Measurements from ENCODE around the gene TMPRSS6. TPM values are rescaled to one million over a fixed set of nuclear protein-coding genes. Genes with fewer than 3 reads are reported as not detected.

TMPRSS6 gene
- total RNA-seq, 1 donor from 2014 or later = not detected

DNA sequence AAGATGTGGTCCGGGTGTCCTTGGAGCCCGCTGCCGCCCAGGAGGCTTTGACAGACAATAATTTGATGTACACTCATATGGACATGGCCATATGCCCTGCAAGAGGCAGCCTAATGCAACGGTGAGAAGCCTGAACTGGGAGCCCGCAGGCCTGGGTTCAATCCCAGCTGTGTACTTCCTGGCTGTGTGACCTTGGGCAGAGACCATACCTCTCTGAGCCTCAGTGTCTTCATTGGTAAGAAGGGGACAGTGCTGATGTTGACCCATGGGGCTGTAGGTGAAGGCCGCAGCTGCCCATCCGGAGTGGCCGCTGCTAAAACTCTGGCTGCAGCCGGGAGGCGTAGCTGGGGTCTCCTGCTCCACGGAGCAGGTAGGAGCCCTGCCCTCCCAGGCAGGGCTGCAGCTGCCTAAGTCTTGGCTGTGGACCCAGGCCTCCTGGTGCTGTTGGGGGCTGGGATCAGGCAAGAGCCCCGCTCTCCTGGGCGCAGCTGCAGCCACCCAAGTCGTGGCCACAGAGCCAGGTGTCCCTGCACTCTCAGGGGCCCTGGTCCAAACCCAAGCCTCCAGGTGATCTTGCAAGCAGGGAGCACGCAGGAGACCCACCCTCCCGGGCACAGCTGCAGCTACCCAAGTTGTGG, 31.3 kb upstream of the TMPRSS6 start:
- no peak for DNase-seq

DNA sequence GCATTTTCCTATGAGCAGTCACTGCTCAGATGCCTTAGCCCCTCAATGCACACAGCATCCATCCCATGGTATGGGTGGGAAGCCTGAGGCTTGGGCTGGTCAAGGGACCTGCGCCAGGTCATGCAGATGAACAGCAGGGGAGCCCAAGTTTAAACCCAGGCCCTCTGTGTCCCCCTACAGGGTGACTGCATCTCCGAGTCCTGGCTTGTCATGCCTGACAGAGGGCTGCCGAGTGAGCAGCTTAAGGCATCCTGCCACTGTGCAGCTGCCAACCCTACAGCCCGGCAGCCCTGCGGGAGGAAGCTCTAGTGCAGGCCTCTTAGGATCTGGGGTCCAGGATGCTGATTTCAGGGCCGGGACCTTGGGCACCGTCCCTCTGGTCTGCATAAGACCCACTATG, 30.2 kb upstream of the TMPRSS6 start:
- DNase-seq = no peak

DNA sequence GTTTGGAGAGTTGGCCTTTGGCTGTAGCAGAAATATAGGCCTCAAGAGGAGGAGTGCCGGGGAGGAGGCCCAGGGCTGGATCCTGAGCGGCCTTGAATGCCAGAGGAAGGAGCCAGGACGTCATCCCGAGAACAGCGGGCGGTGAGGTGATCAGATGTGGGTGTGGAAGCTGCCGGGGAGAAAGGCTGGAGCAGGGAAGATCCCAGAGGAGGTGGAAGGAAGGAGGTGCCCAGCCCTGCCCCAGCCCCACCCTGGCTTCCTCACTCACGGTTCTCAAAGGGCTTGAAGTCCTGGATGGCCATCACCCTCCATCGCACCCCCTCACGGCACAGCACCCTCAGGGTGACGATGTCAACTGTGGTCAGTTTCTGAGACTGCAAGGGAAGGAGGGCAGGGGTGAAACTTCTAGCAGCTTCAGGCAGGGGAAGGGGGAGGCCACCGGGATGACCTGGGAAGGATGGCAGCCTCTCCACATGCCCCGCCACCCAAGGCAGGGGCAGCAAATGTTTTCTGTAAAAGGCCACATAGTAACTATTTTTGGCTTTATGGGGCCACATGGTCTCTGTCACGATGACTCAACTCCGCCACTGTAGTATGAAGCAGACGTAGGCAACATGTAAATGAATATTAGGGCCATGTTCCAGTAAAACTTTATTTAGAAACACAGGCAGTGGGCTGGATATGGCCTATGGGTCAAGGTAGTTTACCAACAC, 29.5 kb upstream of the TMPRSS6 start:
- DNase-seq = no peak

DNA sequence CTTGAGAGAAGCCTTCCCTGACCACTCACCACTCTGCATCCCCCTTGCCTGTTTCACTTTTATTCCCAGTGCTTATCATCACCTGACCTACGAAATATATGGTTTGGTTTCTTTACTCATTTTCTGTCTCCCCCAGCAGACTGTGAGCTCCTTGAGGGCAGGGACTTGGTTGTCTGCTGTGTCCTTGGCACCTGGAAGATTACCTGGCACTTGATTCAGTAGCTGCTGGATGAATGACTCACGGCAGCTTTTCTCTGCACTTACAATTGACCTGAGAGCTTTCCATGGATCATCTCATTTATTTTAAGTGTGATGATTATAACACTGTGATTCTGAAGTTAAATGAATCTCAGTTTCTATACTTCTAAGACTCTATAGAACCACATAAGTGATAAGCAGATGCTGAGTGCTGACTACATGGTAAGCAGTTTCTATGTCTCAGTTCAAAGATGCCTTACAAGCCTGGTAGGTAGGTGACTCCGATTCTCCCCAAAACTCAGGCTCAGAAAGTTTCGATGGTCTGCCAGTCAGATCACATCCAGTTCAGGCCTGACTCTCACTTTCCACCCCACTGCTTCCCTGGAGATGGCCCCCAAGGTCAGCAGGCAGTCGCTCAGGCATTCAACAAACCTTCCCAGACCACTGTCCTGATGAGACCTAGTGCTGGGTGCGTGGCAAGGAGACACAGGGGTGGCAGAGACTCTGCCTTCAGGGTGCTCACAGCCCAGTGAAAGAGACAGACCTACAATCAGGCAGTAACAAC, 28.6 kb upstream of the TMPRSS6 start:
- no peak for DNase-seq

DNA sequence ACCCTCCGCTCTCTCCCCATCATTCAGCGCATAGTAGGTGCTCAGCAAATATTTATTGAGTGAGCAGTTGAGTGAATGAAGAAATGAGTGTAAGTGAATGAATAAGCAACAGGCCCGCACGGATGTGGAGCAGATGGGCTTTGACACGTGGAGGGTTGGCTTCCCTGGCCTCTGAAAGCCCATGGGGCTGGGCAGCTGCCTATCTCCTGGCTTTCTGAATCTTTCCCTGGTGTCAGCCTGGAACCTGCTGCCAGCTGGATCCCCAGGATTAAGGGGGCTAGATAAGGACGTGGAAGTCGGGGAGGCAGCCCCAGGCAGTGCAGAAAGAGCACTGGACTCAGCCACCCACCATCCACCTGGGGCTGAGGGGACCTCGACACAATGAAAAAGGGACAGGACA, 27.6 kb upstream of the TMPRSS6 start:
- no peak for DNase-seq

DNA sequence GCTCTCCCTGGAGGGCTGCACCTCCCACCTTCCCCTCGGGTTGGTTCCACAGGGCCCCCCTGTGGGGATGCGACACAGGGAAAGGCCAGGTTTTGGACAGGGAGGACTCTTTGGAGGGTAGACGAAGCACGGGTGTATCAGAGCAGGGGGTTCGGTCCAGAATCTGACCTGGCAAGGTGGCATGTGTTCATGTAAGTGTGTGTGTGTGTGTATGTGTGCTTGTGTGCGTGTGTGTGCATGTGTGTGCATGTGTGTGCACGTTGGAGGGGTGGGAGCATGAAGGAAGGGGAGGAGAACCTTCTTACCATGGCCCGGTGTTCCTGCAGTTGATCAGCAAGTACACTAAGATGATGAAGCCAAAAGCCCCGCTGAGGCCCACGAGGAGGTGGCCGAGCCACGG, 25.5 kb upstream of the TMPRSS6 start:
- DNase-seq = no peak

DNA sequence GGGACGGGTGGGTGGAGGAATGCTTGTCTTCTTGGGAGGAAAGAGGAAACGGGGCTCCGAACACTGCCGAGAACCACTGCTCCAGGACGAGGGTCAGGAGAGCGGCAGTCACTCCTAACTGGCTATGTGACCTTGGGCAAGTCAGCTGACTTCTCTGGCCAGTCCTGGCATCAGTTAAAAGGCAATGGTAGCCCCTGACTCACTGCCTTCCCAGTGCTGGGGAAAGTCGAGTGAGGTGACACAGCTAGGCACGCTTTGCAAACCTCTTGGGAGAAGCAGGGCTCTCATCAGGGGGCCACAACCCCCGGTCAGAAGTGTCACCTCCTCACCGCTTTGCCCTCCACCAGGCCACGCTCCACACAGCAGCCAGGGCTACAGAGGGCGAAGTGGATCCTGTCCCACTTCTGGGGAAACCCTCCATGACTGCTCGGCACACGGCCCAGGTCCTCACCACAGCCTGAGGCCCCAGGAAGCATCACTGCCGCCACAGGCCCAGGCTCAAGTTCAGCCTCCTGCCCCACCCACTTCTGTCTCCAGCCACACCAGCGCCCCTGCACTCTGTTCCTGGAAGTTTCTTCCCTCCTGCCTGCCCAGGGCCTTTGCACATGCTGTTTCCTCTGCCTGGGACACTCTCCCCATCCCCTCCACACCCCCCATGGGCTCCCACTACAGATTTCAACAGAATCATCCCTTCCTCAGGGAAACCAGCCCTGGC, 23.9 kb upstream of the TMPRSS6 start:
- no peak for DNase-seq

DNA sequence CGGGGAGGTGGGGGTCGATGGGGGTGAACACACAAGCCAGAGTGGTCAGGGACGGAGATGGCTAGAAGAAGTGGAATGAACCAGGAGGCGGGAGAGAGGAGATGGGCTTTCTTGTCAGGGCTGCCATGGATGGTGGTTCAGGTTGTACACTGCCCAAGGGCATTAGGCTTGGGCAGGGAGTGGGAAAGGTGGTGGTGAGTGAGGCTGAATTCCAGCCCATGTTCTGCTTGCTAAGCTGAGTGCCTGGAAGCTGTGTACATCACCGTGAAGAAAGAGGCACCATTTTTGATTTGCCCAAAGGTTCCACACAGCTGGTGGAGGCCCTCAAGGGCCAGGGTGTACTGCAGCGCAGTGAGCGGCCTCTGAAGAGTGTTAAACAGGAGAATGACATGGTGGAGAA, 23.3 kb upstream of the TMPRSS6 start:
- no peak for DNase-seq

DNA sequence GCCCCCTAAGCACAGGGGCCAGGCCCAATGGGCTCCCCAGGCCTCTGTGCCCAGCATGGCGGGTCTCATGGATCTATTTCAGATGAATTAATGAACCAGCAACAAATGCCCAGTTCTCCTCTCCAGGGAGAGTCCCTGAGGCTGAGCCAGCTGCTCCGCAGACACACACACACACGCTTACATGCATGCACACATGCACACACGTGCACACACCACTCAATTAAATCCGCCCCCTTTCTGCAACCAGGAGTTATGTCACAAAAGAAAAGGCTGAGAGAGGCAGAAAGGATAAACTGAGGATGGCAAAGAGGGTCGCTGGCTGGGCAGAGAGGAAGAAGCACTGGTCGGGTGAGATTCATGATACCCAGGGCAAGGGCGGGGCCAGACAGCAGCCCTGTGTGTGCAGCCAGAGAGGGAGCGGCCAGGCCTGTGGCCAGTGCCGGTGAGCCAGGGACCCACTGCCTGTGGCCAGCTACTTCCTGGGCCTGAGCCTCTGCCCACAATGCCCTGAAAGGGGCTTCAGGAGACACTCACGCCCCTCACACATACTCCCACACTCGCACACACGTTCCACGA, 20.4 kb upstream of the TMPRSS6 start:
- no peak for DNase-seq

DNA sequence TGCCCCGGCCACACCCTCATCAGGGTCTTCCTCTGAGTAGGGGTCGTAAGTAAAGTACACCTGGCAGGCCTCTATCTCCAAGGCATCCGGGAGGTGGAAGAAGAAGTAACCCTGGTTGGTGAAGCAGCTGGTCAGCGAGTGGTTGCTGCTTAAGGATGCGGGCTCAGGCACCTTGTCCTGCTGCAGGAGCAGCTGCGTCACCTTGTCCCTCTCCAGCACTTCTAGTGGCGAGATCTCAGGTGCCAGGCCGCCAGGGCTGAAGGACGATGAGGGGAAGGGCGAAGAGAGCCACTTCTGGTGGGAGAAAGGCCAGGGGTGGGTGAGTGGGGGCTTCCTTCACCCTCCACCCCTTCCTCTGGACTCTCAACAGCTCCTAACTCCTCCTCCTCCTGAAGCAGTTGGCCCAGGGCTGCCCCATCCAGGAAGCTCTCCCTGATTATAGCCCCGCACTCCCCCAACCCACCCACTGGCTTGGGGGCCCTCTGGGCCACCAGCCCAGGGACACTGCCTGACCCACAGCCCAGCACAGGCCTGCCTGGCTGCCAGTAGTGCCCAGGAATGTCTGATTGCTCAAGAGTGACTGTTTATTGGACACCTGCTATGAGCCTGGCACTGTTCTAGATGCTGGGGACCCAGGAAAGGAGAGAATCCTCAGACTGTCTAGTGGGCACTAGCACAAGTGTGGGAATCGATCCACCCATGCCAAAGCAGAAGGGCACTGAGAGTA, 19.2 kb upstream of the TMPRSS6 start:
- no peak for DNase-seq

DNA sequence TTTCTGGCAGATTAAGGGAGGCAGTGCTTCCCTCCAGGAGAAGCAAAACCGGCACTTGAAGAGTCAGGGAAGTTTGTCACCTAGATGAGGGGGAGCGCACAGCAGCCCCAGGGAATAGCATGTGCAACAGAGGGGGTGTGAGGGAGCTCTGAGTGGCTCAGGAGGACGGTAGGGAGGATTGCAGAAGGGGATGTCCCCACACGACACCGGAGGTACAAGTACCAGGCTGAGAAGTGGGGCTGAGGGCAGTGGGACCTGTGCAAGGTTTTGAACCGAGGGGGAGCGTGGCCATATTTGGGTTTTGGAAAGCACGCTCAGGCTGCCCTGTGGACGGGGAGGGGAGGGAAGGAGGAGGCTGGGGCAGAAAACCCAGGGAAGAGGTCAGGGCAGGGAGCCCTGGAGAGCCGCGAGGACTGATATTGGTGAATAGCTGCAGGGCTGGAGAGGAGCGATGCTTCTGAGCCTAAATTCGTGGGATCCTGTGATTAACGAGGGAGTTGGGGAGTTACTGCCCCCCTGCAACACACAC, 17.9 kb upstream of the TMPRSS6 start:
- no peak for DNase-seq

DNA sequence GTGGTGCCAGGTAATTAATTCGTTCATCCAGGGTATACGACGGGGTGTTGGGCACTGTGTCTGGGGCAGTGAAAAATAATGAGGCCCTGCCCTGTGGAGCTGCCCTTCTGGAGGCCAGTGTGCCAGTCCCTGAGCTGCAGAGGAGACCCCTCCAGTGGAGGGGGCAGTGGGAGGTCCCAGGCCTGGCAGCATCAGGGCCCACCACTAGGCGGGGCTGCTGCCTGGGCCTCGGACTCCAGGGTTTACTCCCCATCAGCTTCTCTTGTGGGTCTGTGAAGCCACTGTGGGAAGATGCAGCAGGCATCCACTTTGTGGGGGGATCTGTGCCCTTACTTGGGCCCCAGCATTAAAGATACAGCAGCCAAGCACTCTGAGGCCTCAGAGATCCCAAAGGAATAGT, 17.4 kb upstream of the TMPRSS6 start:
- no peak for DNase-seq

DNA sequence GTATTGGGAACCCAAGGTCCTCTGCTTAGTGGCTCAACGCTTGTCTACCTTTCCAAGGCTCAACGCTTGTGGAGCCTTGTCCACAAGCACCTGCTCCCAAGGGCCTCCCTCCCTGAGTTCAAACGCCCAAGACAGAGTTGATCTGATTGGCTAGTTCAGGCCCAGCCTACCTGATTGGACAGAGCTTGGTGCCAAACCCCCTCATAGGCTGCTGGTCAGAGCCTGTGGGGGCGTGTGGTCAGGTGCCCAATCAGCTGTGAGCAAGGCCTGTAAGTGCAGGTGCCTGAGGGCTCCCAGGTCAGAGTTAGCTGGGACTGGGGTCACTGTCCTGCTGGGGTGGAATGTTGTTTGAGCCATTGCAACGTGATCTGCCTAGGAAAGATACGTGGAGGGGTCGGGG, 16.9 kb upstream of the TMPRSS6 start:
- DNase-seq = no peak

DNA sequence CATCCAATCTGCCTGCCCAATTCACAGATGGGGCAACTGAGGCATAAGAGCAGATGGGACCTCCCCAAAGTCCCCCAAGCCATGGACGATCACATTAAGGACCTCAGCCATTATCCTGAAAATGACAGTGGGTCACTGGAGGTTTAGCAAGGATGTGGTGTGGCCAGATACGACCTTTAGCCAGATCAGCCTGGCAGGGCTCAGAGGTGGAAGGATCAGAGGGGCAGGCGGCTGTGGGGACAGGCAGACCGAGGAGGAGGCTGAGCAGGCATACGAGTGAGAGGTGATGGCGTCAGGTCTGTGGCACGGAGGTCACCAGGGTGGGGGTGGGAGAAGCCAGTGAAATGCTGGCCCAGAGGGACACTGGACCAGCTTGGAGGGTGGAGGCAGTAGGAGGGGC, 14.1 kb upstream of the TMPRSS6 start:
- no peak for DNase-seq

DNA sequence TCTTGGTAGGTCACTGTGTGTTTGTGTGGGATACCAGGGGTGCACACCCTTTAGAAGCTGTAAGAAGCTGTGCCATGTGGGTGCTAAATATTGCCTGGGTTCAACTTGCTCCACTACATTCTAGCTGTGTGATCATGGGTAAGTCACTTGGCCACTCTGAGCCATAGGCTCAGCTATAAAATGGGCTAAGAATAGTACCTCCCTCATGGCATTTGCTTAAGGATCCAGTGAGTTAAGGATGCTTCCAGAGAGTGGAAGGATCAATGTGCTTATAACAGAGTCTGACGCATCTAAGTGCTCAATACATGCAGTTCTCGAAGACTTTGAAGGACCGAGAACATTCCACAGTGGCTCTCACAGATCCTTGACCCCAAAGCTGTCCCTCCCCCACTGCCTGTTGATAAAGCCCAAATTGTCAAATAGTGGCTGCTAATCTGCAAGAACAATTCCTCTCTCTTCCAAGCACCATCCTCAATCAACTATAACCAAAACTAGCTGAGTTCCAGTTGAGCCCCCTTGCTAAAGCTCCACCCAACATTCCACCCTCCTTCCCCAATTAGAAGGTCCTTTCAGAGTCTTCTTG, 13.2 kb upstream of the TMPRSS6 start:
- no peak for DNase-seq

DNA sequence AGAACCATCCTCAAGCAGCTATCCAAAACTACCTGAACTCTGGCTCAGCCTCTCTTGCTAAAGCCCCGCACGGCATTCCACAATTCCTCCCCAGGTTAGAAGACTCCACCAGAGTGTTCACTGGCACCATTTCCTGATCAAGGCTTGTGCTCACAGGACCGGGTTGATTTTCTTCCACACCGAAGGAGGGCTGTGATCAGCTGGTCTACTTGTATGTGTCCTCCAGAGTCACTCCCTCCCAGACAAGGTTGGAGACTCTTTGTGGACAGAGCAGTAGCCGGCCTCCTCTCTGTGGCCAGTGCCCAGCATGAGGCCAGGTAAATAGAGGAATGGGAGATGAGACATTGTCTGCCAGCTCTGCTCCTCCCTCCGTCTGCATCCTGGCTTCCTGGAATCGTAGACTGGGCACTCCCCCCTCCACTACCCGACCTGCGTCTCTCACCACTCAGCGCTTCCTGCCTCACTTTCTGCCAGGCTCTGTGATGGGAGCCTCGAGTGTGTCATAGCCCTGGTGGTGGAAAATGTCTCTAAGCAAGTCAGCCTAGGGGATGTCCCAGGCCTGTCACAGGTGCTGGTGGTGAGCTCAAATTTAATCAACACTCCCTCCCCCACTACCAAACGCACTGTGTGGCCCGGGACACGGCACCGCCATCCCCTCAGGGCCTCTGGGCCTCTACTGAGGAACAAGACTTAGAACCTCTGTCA, 12.5 kb upstream of the TMPRSS6 start:
- no peak for DNase-seq

DNA sequence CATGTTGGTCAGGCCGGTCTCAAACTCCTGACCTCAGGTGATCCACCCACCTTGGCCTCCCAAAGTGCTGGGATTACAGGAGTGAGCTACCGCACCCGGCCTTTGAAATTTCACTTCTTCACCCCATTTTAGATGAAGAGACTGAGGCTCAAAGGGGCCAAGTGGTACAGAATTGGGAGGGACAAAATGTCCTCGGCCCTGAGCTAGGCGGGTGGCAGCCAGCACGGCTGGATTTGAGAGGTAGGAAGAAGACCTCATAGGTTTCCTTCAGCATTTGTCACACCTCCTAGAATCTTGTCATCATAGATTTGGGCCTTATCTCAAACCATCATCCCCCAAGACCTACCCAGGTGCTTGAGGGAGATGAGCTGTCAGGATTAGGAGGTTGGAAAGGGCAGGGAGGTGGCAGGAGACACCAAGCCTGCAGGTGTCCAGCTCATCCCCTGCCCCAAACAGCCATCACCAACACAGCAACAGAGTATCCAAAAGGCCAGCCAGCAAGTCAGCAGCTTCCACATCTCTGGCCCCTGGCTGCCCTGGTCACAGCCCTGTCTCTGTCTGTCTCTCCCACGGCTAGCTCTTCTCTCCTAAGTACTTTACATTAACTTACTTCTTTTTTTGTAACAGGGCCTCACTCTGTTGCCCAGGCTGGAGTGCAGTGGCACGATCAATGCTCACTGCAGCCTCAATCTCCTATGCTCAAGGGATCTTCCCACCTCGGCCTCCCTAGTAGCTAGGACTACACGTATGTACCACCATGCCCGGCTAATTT, 11.2 kb upstream of the TMPRSS6 start:
- DNase-seq = no peak

DNA sequence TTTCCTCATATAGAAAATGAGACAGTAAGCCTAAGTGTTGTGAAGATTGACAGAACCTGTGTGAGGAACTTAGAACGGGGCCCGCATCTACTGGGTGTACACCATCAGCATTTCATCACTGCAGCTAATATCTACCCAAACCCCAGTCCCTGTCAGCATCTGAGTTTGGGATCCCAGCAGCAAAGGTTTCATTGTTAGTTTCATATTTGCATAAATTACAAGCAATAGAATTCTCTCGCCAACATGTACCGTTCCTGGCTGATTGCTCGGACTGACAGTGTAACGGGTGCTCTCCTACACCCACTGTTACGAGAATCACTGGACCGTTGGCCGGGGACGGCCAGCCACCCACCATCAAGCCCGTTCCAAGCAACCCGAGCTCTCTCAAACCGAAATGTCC, 10.4 kb upstream of the TMPRSS6 start:
- DNase-seq = no peak

DNA sequence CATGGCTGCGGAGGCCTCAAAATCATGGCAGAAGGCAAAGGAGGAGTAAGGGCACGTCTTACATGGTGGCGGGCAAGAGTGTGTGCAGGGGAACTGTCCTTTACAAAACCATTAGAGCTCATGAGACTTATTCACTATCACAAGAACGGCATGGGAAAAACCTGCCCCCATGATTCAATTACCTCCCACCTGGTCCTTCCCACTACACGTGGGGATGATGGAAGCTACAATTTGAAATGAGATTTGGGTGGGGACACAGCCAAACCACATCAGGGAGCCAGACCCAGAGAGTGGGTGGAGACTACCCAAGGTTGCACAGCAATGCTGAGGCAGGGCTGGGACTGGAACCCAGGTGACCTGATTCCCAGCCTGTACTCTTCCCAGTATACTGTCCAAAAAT, 8.6 kb upstream of the TMPRSS6 start:
- no peak for DNase-seq

DNA sequence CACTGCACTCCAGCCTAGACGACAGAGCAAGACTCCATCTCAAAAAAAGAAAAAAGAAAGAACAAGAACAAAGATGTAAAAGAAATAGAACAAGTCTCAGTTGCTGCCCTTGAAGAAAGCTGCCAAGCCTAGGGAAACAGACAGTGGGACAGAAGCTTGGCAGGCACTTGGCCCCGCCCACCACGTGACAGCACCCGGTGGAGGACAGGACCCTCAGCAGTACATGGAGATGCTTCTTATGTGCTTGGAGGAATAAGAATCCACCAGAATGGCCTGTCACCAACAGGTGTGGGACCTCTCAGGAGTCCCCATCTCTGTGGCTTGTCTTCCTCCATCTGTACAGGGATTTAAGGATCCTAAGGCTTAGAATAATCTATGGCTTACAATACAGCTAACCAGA, 7.6 kb upstream of the TMPRSS6 start:
- no peak for DNase-seq
